ENCODE measurements around the gene SUPT3H. TPM values are rescaled to one million over a fixed set of nuclear protein-coding genes. Genes with fewer than 3 reads are reported as not detected.

Gene SUPT3H
- total and polyA plus RNA-seq, 2 donors (not counting 1 experiment from before 2014, with no cell fraction given): 5.5 to 12.4 TPM

DNA sequence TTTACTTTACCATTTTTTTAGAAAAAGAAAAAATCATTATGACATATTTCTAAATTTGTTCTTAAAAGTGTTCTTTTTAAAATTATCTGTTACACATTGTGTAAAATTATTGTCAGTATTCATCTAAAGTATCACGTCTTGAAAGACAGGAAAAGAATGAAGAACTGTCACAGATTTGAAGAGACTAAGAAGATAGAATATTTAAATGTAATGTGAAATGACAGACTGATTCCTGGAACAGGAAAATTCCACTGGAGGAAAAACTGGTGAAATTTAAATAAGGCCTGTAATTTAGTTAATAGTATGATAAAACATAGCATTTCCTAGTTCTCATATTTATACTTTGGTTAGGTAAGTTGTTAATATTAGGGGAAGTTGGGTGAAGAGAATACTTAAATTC lies 102.4 kb downstream of the SUPT3H start:
- Mint-ChIP-seq H3K4me3 (no peak overlapping the region), H3K9me3 (ENCODE audit: insufficient read depth) (no peaks in the 10 kb centered on the region), H3K27ac (no peak overlapping the region), H3K27me3 (no peaks in the 10 kb centered on the region), H3K4me1 (no peaks in the 10 kb centered on the region)
- no CpG with 5 or more reads among the region's 1 CpG for WGBS (ENCODE audit: insufficient coverage)
- H3K36me3 ChIP-seq (replicated peaks in 1 of 2; ENCODE audit: control extremely low read depth in 1 of 2, control insufficient read depth in 1 of 2, extremely low read depth in 1 of 2, insufficient read depth in 2 of 2, low read length in 1 of 2): no peaks in the 10 kb centered on the region
- no peak overlapping the region for H3K4me3 ChIP-seq (ENCODE audit: control extremely low read depth in 1 of 5, extremely low read depth in 1 of 5, insufficient read depth in 1 of 5, low read depth in 2 of 5, low read length in 4 of 5)
- H2AFZ ChIP-seq (ENCODE audit: insufficient read depth, low read depth, low read length, poor library complexity, severe bottlenecking): no peak overlapping the region
- H3K27me3 ChIP-seq (replicated peaks in 1 of 4; ENCODE audit: control extremely low read depth in 1 of 4, control insufficient read depth in 3 of 4, insufficient read depth in 4 of 4, low read length in 3 of 4): no peaks in the 10 kb centered on the region
- POLR2A ChIA-PET: no interaction called here
- no peaks in the 10 kb centered on the region for H3K4me1 ChIP-seq (ENCODE audit: control insufficient read depth in 2 of 2, insufficient read depth in 2 of 2, low read length in 2 of 2)
- H3K79me2 ChIP-seq (ENCODE audit: control insufficient read depth, insufficient read depth, low read length): no peaks in the 10 kb centered on the region
- intact Hi-C loops (cut with micrococcal nuclease): no loop called here
- TF ChIP-seq EZH2 (IDR thresholded peaks at IDR 0.05; ENCODE audit: borderline replicate concordance, insufficient read depth, low read depth, low read length, poor library complexity, severe bottlenecking): no peak
- TF ChIP-seq, protein P1, sequence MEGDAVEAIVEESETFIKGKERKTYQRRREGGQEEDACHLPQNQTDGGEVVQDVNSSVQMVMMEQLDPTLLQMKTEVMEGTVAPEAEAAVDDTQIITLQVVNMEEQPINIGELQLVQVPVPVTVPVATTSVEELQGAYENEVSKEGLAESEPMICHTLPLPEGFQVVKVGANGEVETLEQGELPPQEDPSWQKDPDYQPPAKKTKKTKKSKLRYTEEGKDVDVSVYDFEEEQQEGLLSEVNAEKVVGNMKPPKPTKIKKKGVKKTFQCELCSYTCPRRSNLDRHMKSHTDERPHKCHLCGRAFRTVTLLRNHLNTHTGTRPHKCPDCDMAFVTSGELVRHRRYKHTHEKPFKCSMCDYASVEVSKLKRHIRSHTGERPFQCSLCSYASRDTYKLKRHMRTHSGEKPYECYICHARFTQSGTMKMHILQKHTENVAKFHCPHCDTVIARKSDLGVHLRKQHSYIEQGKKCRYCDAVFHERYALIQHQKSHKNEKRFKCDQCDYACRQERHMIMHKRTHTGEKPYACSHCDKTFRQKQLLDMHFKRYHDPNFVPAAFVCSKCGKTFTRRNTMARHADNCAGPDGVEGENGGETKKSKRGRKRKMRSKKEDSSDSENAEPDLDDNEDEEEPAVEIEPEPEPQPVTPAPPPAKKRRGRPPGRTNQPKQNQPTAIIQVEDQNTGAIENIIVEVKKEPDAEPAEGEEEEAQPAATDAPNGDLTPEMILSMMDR (IDR thresholded peaks at IDR 0.05): no peak
- DNase-seq (no peak), ATAC-seq (ENCODE audit: low read depth) (no peak)
- CTCF ChIA-PET: no interaction called here
- no peak overlapping the region for H3K27ac ChIP-seq (ENCODE audit: low read length in 2 of 2)
- H4K20me1 ChIP-seq (ENCODE audit: control insufficient read depth, insufficient read depth, low read length, poor library complexity, severe bottlenecking): no peaks in the 10 kb centered on the region
- H3K4me2 ChIP-seq (replicated peaks; ENCODE audit: low read depth, low read length, poor library complexity, severe bottlenecking): no peak overlapping the region
- peaks cover 0 to 8% (median 3%) of the 10 kb centered on the region in 3 donors for H3K9me3 ChIP-seq (ENCODE audit: control extremely low read depth in 1 of 3, control insufficient read depth in 2 of 3, insufficient read depth in 1 of 3, low read length in 2 of 3)
- H3K9ac ChIP-seq (ENCODE audit: low read length): no peak overlapping the region

DNA sequence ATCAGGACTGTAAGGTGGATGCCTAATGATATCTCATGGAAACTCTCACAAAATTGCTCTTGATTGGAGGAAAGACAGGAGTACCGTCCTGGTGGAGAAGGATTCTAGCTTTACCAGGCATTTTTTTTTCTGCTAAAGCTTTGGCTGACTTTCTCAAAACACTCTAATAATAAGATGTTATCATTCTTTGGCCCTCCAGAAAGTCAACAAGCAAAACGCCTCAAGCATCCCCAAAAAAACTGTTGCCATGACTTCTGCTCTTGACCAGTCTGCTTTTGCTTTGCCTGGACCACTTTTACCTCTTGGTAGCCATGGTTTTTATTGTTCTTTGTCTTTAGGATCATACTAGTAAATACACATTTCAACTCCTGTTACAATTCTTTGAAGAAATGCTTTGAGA lies 105.1 kb downstream of the SUPT3H start:
- H4K20me1 ChIP-seq (ENCODE audit: control insufficient read depth, insufficient read depth, low read length, poor library complexity, severe bottlenecking): no peaks in the 10 kb centered on the region
- H3K79me2 ChIP-seq (ENCODE audit: control insufficient read depth, insufficient read depth, low read length): no peaks in the 10 kb centered on the region
- no peak overlapping the region for H3K4me2 ChIP-seq (replicated peaks; ENCODE audit: low read depth, low read length, poor library complexity, severe bottlenecking)
- no CpG with 5 or more reads among the region's 2 CpGs for WGBS (ENCODE audit: insufficient coverage)
- H3K9ac ChIP-seq (ENCODE audit: low read length): no peak overlapping the region
- CTCF ChIA-PET: no interaction called here
- POLR2A ChIA-PET: no interaction called here
- no peak for ATAC-seq (ENCODE audit: low read depth)
- TF ChIP-seq EZH2 (IDR thresholded peaks at IDR 0.05; ENCODE audit: borderline replicate concordance, insufficient read depth, low read depth, low read length, poor library complexity, severe bottlenecking): no peak
- TF ChIP-seq, protein P1 (IDR thresholded peaks at IDR 0.05): no peak
- no peak overlapping the region for H3K4me3 ChIP-seq (ENCODE audit: control extremely low read depth in 1 of 5, extremely low read depth in 1 of 5, insufficient read depth in 1 of 5, low read depth in 2 of 5, low read length in 4 of 5)
- no peaks in the 10 kb centered on the region for H3K4me1 ChIP-seq (ENCODE audit: control insufficient read depth in 2 of 2, insufficient read depth in 2 of 2, low read length in 2 of 2)
- H3K27ac ChIP-seq (ENCODE audit: low read length in 2 of 2): no peak overlapping the region
- H2AFZ ChIP-seq (ENCODE audit: insufficient read depth, low read depth, low read length, poor library complexity, severe bottlenecking): no peak overlapping the region
- H3K27ac Mint-ChIP-seq: no peak overlapping the region
- H3K9me3 Mint-ChIP-seq (ENCODE audit: insufficient read depth): no peaks in the 10 kb centered on the region
- H3K27me3 ChIP-seq (replicated peaks in 1 of 4; ENCODE audit: control extremely low read depth in 1 of 4, control insufficient read depth in 3 of 4, insufficient read depth in 4 of 4, low read length in 3 of 4): no peaks in the 10 kb centered on the region
- DNase-seq: no peak
- H3K9me3 ChIP-seq (ENCODE audit: control extremely low read depth in 1 of 3, control insufficient read depth in 2 of 3, insufficient read depth in 1 of 3, low read length in 2 of 3): peaks cover 0 to 8% (median 3%) of the 10 kb centered on the region in 3 donors
- H3K4me3 Mint-ChIP-seq: no peak overlapping the region
- H3K27me3 Mint-ChIP-seq: no peaks in the 10 kb centered on the region
- H3K36me3 ChIP-seq (replicated peaks in 1 of 2; ENCODE audit: control extremely low read depth in 1 of 2, control insufficient read depth in 1 of 2, extremely low read depth in 1 of 2, insufficient read depth in 2 of 2, low read length in 1 of 2): no peaks in the 10 kb centered on the region
- intact Hi-C loops (cut with micrococcal nuclease): no loop called here
- H3K4me1 Mint-ChIP-seq: no peaks in the 10 kb centered on the region

Measured in B cell (primary cell).